Gastrocnemius medialis (tissue), 4 donors: ENCODE measurements around the gene PDE4C. TPM values are rescaled to one million over a fixed set of nuclear protein-coding genes. Genes with fewer than 3 reads are reported as not detected.

Experiments used
- ATAC-seq, 2 donors: fragments of 150-250 bp; one replicate each; pipeline ENCODE4 v1.9.1; 2016
- DNase-seq, 2 donors: peaks; one replicate each; pipeline ENCODE4 v3.0.0-alpha.2; 2019
- H3K27ac ChIP-seq, 4 donors: fragments of 200-600 bp; sonication (generic); 1 replicate in 1 of 4; 2 replicates in 3 of 4; pipeline ENCODE4 v1.5.1; 2016 to 2018; ENCODE audit warnings: mild to moderate bottlenecking in 2 of 4, moderate library complexity in 1 of 4
- H3K27me3 ChIP-seq, 3 donors: fragments of 200-600 bp; sonication (generic) in 2 of 3; 1 replicate in 1 of 3; 2 replicates in 2 of 3; pipeline versions ENCODE4 v1.5.1 to v1.6.0; 2016 to 2019; ENCODE audit warnings: mild to moderate bottlenecking in 1 of 3, moderate library complexity in 1 of 3
- H3K36me3 ChIP-seq, 2 donors: fragments of 200-600 bp; sonication (generic) in 1 of 2; one replicate each; pipeline ENCODE4 v1.5.1; 2017 to 2018
- H3K4me1 ChIP-seq, 2 donors: fragments of 200-600 bp; sonication (generic) in 1 of 2; one replicate each; pipeline ENCODE4 v1.5.1; 2016 to 2017; ENCODE audit warnings: mild to moderate bottlenecking in 2 of 2
- H3K4me3 ChIP-seq, 4 donors: fragments of 200-600 bp; sonication (generic) in 3 of 4; 1 replicate in 1 of 4; 2 replicates in 3 of 4; pipeline ENCODE4 v1.5.1; 2016 to 2019; ENCODE audit warnings: mild to moderate bottlenecking in 2 of 4
- H3K9me3 ChIP-seq, 3 donors: fragments of 200-600 bp; sonication (generic) in 2 of 3; 1 replicate in 1 of 3; 2 replicates in 2 of 3; pipeline ENCODE4 v1.5.1; 2016 to 2019
- CTCF ChIP-seq, 5 experiments: fragments of 450-650 bp in 3 of 5; fragments of 200-600 bp in 2 of 5; sonication (generic) in 2 of 5; IDR thresholded peaks in 4 of 5; conservative IDR thresholded peaks in 1 of 5; 1 replicate in 4 of 5; 2 replicates in 1 of 5; pipeline ENCODE4 v1.5.1; 2016 to 2019; ENCODE audit warnings: antibody characterized with exemption in 5 of 5, mild to moderate bottlenecking in 3 of 5, moderate library complexity in 3 of 5
- POLR2A ChIP-seq, 2 donors: fragments of 450-650 bp; IDR thresholded peaks; one replicate each; pipeline ENCODE4 v1.6.1; 2017; ENCODE audit warnings: antibody characterized with exemption in 2 of 2, mild to moderate bottlenecking in 2 of 2, moderate library complexity in 2 of 2
- in situ Hi-C, 4 donors: fragments of 200-750 bp; cut with MboI; loops; one replicate each; pipeline versions ENCODE4 v1.15.0 to v1.8.0; 2017; ENCODE audit warnings: low sequenced_read_pairs in 4 of 4
- intact Hi-C: fragments of 100-400 bp; cut with DNase I; formaldehyde crosslinking; loops from one replicate; pipeline ENCODE4 v1.15.1; 2023; ENCODE audit warnings: low total_unique reads
- total RNA-seq, 4 donors: library from RNA; depleted of rRNA; stranded (reverse); fragments of >200 nt; gene quantifications; one replicate each; pipeline versions ENCODE4 v1.1.0 to v1.2.3, GENCODE V29; 2016

The PDE4C gene
- total RNA-seq, 4 donors from 2014 or later, result 0.65 to 2.6 (median 0.76) TPM; not detected in 1

- H3K4me1 ChIP-seq, result no peaks in the 10 kb centered on the region
- TF ChIP-seq CTCF (IDR thresholded peaks at IDR 0.05 in 4 of 5, conservative IDR thresholded peaks at IDR 0.05 in 1 of 5), result no peak
- no peak for TF ChIP-seq POLR2A (IDR thresholded peaks at IDR 0.05)
- H3K9me3 ChIP-seq, result no peaks in the 10 kb centered on the region
- no peak for ATAC-seq
- no peak overlapping the region for H3K4me3 ChIP-seq
- no peaks in the 10 kb centered on the region for H3K27me3 ChIP-seq
- in situ Hi-C loops (loop anchor here in 2 of 4 donors (10.0 to 25.0 kb wide), 2 partner anchors 145 to 152 kb away; partner anchors contain the start of gene SSBP4 (in 2 of the 2)), intact Hi-C loops (loop anchor here (10.0 kb wide), 1 partner anchor 145 kb away; no protein-coding TSS in a partner anchor)
- no peak overlapping the region for H3K27ac ChIP-seq
- H3K36me3 ChIP-seq, result no peaks in the 10 kb centered on the region
- DNase-seq, result no peak
Measured at GRCh38 chr19:18259893-18260292, 33.7 kb upstream of the PDE4C start.

- no peak overlapping the region for H3K4me3 ChIP-seq
- no peak overlapping the region for H3K27ac ChIP-seq
- H3K27me3 ChIP-seq, result no peaks in the 10 kb centered on the region
- DNase-seq (no peak), ATAC-seq (no peak)
- in situ Hi-C loops, result loop anchor here in 2 of 4 donors (10.0 to 25.0 kb wide), 2 partner anchors 143 to 155 kb away; partner anchors contain the start of gene SSBP4 (in 2 of the 2)
- intact Hi-C loops, result loop anchor here (10.0 kb wide), 1 partner anchor 147 kb away; no protein-coding TSS in a partner anchor
- TF ChIP-seq CTCF (IDR thresholded peaks at IDR 0.05 in 4 of 5, conservative IDR thresholded peaks at IDR 0.05 in 1 of 5) (no peak), POLR2A (IDR thresholded peaks at IDR 0.05) (no peak)
- no peaks in the 10 kb centered on the region for H3K9me3 ChIP-seq
- no peaks in the 10 kb centered on the region for H3K4me1 ChIP-seq
- no peaks in the 10 kb centered on the region for H3K36me3 ChIP-seq
Measured at GRCh38 chr19:18257503-18258470, 31.5 kb upstream of the PDE4C start.

- in situ Hi-C loops, result loop anchor here in 2 of 4 donors (5.0 to 25.0 kb wide), 3 partner anchors 43 to 157 kb away; partner anchors contain the start of gene SSBP4 (in 2 of the 2)
- no peak for ATAC-seq
- H3K27me3 ChIP-seq, result no peaks in the 10 kb centered on the region
- DNase-seq, result no peak
- H3K4me3 ChIP-seq, result no peak overlapping the region
- TF ChIP-seq CTCF (IDR thresholded peaks at IDR 0.05 in 4 of 5, conservative IDR thresholded peaks at IDR 0.05 in 1 of 5) (no peak), POLR2A (IDR thresholded peaks at IDR 0.05) (no peak)
- H3K4me1 ChIP-seq, result no peaks in the 10 kb centered on the region
- no peaks in the 10 kb centered on the region for H3K36me3 ChIP-seq
- no peak overlapping the region for H3K27ac ChIP-seq
- no peaks in the 10 kb centered on the region for H3K9me3 ChIP-seq
- intact Hi-C loops, result loop anchor here (10.0 kb wide), 1 partner anchor 150 kb away; no protein-coding TSS in a partner anchor
Measured at GRCh38 chr19:18254546-18255503, 28.6 kb upstream of the PDE4C start.

- Histone ChIP-seq H3K36me3 (no peaks in the 10 kb centered on the region), H3K4me1 (no peaks in the 10 kb centered on the region), H3K27ac (no peak overlapping the region), H3K4me3 (no peak overlapping the region), H3K27me3 (no peaks in the 10 kb centered on the region), H3K9me3 (no peaks in the 10 kb centered on the region)
- no peak for ATAC-seq
- DNase-seq, result no peak
- TF ChIP-seq POLR2A (IDR thresholded peaks at IDR 0.05), result no peak
- TF ChIP-seq CTCF (IDR thresholded peaks at IDR 0.05 in 4 of 5, conservative IDR thresholded peaks at IDR 0.05 in 1 of 5), result no peak
- intact Hi-C loops, result loop anchor here (2.0 to 10.0 kb wide), 3 partner anchors 93 to 151 kb away; no protein-coding TSS in a partner anchor
- in situ Hi-C loops, result loop anchor here in 2 of 4 donors (5.0 to 25.0 kb wide), 3 partner anchors 41 to 159 kb away; partner anchors contain the start of gene SSBP4 (in 2 of the 2)
Measured at GRCh38 chr19:18253716-18254115, 27.5 kb upstream of the PDE4C start.
